Measurements from ENCODE around the gene MORF4L1. TPM values are rescaled to one million over a fixed set of nuclear protein-coding genes. Genes with fewer than 3 reads are reported as not detected.
A peak's percentile ranks its signal among the peaks of the same experiment; 100 is the strongest.
"Not testable (repeated sequence)": the region's sequence is repeated elsewhere in the genome, so short reads cannot be mapped to it uniquely, and the experiment has no call there.

The MORF4L1 gene
- total RNA-seq, 1 donor from 2014 or later, result 491 TPM

- TF ChIP-seq, protein P1, sequence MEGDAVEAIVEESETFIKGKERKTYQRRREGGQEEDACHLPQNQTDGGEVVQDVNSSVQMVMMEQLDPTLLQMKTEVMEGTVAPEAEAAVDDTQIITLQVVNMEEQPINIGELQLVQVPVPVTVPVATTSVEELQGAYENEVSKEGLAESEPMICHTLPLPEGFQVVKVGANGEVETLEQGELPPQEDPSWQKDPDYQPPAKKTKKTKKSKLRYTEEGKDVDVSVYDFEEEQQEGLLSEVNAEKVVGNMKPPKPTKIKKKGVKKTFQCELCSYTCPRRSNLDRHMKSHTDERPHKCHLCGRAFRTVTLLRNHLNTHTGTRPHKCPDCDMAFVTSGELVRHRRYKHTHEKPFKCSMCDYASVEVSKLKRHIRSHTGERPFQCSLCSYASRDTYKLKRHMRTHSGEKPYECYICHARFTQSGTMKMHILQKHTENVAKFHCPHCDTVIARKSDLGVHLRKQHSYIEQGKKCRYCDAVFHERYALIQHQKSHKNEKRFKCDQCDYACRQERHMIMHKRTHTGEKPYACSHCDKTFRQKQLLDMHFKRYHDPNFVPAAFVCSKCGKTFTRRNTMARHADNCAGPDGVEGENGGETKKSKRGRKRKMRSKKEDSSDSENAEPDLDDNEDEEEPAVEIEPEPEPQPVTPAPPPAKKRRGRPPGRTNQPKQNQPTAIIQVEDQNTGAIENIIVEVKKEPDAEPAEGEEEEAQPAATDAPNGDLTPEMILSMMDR (IDR thresholded peaks at IDR 0.05), result no peak
- H3K4me1 Mint-ChIP-seq (ENCODE audit: low read depth), result peaks cover 25% of the 10 kb centered on the region
- no peaks in the 10 kb centered on the region for H3K27me3 Mint-ChIP-seq (ENCODE audit: low read depth)
- no peaks in the 10 kb centered on the region for H3K9me3 Mint-ChIP-seq (ENCODE audit: low read depth)
- H3K36me3 Mint-ChIP-seq (ENCODE audit: low read depth), result peaks cover 52% of the 10 kb centered on the region
- no peak for DNase-seq (ENCODE audit: low spot score)
- H3K27ac Mint-ChIP-seq (ENCODE audit: unreplicated experiment), result peak overlapping the region; percentile 69
- H3K4me3 Mint-ChIP-seq (ENCODE audit: unreplicated experiment), result no peak overlapping the region
Observed at GRCh38 chr15:78898540-78898939, 25.9 kb downstream of the MORF4L1 start.

DNA sequence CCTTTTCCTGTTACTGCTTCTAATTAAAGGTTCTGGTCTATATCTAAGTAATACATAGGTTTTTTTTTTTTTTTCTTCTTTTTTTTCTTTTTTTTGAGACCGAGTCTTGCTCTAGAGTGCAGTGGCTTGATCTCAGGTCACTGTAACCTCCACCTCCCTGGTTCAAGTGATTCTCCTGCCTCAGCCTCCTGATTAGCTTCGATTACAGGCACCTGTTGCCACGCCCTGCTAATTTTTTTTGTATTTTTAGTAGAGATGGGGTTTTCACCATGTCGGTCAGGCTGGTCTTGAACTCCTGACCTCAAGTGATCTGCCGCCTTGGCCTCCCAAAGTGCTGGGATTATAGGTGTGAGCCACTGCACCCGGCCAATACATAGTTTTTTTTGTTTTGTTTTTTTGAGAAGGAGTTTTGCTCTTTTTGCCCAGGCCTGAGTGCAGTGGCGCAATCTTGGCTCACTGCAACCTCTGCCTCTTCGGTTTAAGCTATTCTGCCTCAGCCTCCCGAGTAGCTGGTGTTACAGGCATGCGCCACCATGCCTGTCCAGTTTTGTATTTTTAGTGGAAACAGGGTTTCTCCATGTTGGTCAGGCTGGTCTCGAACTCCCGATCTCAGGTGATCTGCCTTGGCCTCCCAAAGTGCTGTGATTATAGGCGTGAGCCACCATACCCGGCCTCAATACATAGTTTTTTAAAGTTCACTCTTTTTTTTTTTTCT is 28.3 kb downstream of the MORF4L1 start:
- Mint-ChIP-seq H3K4me1 (ENCODE audit: low read depth) (peaks cover 39% of the 10 kb centered on the region), H3K36me3 (ENCODE audit: low read depth) (peaks cover 56% of the 10 kb centered on the region)
- H3K9me3 Mint-ChIP-seq (ENCODE audit: low read depth); H3K4me3 Mint-ChIP-seq (ENCODE audit: unreplicated experiment); H3K27ac Mint-ChIP-seq (ENCODE audit: unreplicated experiment); DNase-seq (ENCODE audit: low spot score); H3K27me3 Mint-ChIP-seq (ENCODE audit: low read depth): not testable (repeated sequence)

- DNase-seq (ENCODE audit: low spot score); H3K27me3 Mint-ChIP-seq (ENCODE audit: low read depth); H3K4me3 Mint-ChIP-seq (ENCODE audit: unreplicated experiment); H3K9me3 Mint-ChIP-seq (ENCODE audit: low read depth): not testable (repeated sequence)
- H3K4me1 Mint-ChIP-seq (ENCODE audit: low read depth), result peaks cover 50% of the 10 kb centered on the region
- H3K36me3 Mint-ChIP-seq (ENCODE audit: low read depth), result peaks cover 59% of the 10 kb centered on the region
- peak overlapping the region; percentile 83 for H3K27ac Mint-ChIP-seq (ENCODE audit: unreplicated experiment)
Observed at GRCh38 chr15:78902281-78903032, 29.8 kb downstream of the MORF4L1 start.

DNA sequence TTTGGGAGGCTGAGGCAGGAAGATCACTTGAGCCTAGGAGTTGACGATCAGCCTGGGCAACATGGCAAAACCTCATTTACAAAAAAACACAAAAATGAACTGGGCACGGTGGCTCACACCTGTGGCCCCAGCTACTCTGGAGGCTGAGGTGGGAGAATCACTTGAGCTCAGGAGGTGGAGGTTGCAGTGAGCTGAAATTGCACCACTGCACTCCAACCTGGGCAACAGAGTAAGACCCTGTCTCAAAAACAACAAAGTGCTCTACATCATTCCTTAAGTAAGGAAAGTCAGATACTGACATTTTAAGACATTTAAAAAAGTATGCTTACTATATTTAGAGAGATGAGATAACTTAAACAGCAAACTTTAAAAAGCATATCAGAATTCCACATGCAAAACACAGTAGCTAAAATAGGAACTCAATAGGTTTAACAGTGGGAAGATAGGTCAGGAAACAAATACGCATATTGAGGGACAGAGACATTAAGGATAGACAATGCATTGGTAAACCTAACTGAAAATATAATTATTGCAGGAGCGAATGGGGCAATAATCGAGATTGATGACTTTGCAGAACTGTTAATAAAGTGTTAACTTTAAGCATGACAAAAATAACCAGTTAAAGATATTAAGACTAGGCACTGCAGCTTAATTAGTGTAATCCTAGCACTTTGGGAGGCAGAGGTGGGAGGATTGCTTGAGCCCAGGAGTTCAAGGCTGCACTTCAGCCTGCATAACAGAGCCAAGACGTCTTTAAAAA is 32.1 kb downstream of the MORF4L1 start:
- peaks cover 57% of the 10 kb centered on the region for H3K36me3 Mint-ChIP-seq (ENCODE audit: low read depth)
- no peak overlapping the region for H3K4me3 Mint-ChIP-seq (ENCODE audit: unreplicated experiment)
- no peak for DNase-seq (ENCODE audit: low spot score)
- peak overlapping the region; percentile 39 for H3K27ac Mint-ChIP-seq (ENCODE audit: unreplicated experiment)
- no peaks in the 10 kb centered on the region for H3K27me3 Mint-ChIP-seq (ENCODE audit: low read depth)
- TF ChIP-seq, protein P1 (IDR thresholded peaks at IDR 0.05), result no peak
- H3K9me3 Mint-ChIP-seq (ENCODE audit: low read depth), result no peaks in the 10 kb centered on the region
- peaks cover 52% of the 10 kb centered on the region for H3K4me1 Mint-ChIP-seq (ENCODE audit: low read depth)

GRCh38 chr15:78906316-78906620 is 33.6 kb downstream of the MORF4L1 start:
- Mint-ChIP-seq H3K4me3 (ENCODE audit: unreplicated experiment) (no peak overlapping the region), H3K27me3 (ENCODE audit: low read depth) (no peaks in the 10 kb centered on the region), H3K36me3 (ENCODE audit: low read depth) (peaks cover 60% of the 10 kb centered on the region), H3K4me1 (ENCODE audit: low read depth) (peaks cover 55% of the 10 kb centered on the region), H3K27ac (ENCODE audit: unreplicated experiment) (peak overlapping the region; percentile 69), H3K9me3 (ENCODE audit: low read depth) (no peaks in the 10 kb centered on the region)
- no peak for DNase-seq (ENCODE audit: low spot score)
- TF ChIP-seq, protein P1 (IDR thresholded peaks at IDR 0.05), result no peak

- Mint-ChIP-seq H3K9me3 (ENCODE audit: low read depth) (no peaks in the 10 kb centered on the region), H3K27ac (ENCODE audit: unreplicated experiment) (peak overlapping the region; percentile 64), H3K36me3 (ENCODE audit: low read depth) (peaks cover 56% of the 10 kb centered on the region), H3K27me3 (ENCODE audit: low read depth) (no peaks in the 10 kb centered on the region), H3K4me3 (ENCODE audit: unreplicated experiment) (no peak overlapping the region), H3K4me1 (ENCODE audit: low read depth) (peaks cover 45% of the 10 kb centered on the region)
- TF ChIP-seq, protein P1 (IDR thresholded peaks at IDR 0.05), result peak; percentile 67
- DNase-seq (ENCODE audit: low spot score), result no peak
Observed at GRCh38 chr15:78907577-78907976, 34.9 kb downstream of the MORF4L1 start.
